ENCODE measurements around the gene BCCIP.

Gene BCCIP

DNA sequence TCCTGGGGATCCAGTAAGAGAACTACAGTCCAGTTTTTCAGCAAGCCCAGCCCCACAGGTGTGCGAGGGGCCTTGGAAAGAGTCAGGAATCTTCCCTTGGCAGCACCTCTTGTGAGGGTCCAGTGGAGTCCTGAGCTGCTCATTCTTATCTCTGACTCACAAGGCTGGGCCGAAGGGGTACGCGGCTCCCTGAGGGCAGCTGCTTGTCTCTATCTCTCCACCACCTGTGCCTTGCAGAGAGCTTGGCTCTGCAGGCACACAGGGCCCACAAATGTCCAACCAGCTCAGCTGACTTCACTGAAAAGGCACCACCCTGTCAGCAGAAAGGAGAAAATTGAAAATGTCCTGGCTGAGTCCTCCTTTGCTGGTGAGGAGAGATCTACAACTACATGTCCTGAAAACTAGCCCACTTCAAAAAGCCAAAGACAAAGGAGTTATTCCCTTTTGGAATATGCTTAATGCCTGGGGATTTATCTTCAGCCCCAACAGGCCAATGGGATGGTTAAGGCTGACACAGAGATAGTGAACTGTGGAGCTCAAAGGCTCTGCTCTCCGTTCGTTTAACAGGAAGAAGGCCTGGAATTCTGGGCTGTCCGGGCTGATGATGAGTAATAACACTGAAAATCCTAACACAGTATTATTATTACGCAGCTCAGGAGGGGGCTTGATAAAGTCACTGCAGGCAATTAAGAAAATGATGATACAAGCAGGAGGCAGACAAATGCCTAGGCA lies 23.7 kb upstream of the BCCIP start:
- no peak for DNase-seq

DNA sequence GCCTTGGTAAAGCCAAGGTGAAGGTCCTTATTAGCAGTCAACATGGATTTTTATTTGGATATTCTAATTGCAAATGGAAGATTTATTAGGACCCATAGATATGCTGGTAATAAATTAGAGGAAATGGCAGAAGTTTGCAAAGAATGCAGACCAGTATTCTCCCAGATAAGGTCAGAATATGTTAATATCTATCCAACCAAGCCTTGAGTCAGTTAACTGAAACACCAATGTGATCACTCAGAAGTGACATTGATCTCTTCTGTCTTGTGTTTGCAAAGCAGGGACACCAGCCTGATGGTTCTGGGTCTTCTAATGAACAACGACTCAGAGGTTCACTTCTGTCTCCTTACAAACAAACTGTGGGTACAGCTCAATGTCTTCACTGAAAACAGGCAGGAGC lies 21.8 kb upstream of the BCCIP start:
- no peak for DNase-seq

DNA sequence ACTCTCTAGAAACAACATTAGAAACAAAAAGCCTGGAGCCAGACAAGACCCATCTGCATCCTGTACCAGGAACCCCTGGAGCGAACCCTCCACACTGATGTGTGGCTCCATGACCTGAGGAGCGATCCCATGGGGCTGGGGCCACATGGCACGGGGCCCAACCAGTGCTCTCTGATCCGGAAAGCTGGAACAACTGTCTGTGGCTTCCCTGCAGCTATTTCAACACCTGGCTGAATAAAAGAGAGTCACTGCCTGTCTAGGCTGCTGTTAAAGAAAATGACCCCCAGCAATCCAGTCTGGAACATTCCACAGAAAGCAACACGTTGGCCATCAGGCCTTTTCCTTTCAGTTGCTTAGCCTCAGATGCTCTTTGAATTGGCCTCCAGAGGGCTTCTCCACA lies 21.2 kb upstream of the BCCIP start:
- no peak for DNase-seq

DNA sequence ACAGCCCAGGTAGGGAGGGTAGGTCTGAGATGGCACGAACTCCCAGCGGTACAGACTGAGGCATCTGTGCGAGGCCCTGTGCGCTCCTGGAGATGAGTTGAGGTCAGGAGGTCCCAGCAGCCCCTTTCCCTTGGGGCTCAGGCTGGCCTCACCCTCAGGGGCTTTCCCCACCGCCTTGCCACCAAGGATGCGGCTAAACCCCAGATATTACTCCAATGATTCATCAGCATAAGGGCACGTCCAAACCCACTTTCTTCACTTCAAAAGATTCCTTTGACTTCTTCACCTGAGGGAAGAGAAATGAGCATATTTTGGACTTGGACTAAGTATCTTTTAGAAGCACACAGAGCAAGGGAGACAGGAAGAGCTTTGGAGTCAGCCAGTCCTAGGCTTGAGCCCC lies 20.6 kb upstream of the BCCIP start:
- no peak for DNase-seq

DNA sequence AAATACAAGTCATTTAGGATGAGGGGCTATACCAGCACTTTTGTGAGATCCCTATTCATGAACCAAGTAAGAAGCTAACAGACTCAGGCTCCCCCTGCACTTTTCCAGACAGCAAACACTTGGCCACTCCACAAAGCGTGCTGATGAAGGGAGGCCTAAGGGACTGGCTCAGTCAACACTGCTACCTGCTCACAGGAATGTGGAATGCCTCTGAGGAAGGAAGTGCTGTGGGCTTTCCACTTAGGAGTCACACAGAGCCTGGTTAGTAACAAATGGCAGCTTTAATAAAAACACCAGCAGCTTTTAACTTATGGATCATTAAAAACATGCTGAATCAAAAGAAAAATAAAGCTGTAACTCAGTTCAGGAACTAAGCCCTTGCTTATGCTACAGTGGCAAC lies 15.3 kb upstream of the BCCIP start:
- DNase-seq, result no peak

DNA sequence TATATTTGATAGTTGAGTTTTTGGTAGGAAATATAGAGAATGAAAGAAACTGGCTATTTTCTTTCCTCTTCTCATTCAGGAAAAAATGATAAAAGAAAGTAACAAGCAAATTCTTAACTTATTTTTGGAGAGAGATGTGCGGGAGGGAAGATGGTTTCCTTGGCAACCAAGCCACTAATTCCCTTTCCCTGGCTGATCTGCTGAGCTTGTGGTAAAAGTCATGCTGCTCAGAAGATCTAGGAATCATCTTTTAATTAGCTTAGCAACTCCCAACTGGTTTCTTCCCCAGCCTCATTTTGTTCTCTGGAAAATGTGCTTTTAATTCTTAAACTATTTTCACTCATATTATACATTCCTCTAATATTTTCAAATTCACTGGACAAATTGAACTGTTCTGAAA lies 12.1 kb upstream of the BCCIP start:
- DNase-seq, result no peak

DNA sequence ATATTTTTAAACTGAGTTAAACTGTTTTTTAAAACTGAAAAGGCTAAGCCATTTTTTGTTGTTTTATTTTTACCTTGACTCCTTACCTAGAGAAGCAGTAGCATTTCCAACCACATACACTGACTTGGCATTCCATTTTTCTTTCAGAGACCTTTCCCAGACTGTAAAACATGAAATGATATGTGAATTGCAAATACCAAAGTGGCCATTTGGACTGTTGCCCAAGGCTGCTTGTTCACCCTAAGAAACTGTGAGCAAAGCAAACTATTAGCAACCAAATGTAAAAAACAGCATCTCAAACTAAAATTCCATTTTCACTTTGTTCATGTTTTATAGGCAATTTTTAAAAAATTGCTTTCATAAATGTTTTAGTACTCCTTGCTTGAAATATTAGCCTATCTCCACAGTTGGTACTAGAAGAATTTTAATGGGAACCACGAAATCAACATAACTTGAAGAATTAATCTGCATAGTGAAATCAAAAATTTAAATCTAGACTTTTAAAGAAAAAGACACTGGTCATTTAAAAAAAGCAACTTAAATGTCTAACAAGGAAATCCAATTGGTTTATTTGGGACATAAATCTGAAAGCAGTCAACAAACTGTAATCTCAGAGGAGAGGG lies 11.1 kb upstream of the BCCIP start:
- no peak for DNase-seq

DNA sequence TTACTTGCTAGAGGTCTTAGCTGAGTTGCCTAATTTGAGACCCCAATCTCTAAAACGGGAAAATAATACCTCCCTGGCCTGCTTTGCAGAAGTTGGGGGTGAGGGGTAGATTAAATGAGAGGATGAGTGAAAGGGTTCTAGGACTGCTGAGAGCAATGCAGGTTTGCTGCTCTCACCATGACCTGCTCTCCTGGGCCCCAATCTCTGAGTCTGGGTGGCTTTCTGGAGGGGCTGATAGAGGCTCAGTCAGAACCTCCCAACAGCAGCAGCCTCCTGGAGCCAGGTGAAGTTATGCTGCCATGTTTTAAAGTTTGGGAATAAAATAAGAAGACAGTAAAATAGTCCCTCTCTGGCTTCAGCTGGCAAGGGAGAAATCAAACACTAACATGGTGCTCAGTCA lies 7.6 kb upstream of the BCCIP start:
- no peak for DNase-seq

DNA sequence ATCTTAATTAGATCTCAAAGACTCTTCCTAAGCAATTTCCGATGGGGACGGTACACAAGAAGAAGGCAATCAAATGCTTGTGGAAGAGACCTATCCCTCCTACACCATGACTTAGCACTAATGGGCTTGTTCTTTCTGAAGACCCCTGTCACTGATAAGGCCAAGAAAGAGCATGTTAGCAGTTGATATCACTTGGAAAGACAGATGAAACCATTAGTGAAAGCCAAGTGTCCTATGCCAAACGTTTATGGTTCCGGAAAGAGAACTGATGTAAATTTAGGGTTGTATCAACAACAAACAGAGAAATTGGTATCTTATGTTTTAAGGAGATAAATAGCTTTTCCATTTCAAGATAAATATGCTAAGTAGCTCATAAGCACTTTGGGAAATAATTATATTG lies 6.8 kb upstream of the BCCIP start:
- DNase-seq, result no peak

DNA sequence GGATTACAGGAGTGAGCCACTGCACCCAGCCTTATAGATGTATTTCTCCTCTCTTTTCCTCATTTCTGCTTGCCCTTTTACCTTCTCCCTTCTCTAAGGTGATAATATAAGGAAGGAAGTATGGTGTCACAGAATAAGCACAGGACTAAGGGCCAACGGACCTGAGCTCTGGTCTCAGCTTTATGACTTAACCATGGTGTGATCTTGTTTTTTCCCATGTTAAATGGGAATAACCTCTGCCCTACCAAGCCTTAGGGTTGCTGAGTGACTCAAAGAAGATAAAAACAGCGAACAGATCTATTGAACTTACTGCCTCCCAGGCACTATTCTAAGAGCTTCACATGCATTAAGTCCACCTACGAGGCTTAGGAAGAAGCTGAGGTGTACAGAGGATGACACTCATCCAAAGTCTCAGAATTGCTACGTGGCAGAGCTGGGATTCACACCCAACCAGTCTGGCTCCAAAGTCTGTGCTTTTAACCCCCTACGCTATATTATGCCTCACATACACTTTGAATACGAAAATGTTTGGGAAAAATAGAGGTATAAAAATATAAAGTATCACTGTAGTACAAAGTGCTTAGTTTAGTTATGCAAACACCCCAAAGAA lies 5.9 kb upstream of the BCCIP start:
- no peak for DNase-seq

DNA sequence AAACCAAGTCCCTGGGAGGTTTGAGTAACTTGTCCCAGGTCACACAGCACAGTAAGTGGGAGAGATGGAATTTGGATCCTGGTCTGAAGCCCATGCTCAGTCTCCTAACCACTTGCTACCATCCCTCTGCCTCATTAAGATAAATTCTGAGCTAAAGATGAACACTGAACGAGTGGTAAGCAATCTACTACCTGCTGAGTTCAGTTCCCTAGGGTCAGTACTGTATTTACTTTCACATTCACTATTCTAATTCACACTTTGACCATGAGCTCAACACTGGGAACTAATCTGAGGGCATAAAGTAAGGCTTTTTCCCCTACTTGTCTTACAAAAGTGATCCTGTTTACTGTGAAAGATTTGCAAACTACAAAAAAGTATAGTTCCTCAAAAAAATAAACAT lies 2.6 kb upstream of the BCCIP start:
- no peak for DNase-seq

DNA sequence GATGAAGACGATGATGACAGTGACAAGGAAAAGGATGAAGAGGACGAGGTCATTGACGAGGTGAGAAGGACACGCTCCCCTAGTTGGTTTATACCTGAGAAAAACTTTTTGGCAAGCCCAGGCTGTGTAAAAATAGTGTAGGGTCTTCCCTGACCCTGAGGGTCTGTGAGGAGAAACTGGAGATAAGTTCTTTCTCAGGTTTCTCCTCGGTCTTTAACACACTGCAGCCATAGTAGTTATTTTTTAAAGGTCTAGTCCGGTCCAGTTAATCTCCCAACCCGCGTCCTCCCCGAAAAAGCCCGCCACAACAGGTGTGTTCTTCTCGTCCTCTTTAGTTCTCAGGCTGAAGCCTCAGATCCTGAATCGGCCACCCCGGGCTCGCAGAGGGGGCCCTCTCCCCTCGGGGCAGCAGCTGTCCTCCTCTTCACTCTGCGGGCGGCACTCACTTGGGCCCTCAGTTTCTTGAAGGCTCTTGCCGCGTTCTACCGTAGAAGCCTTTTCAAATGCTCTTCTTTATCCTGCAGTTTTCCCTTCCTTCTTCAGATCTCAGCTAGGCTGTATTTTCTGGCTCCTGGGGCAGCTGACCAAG lies 411 bp downstream of the BCCIP start:
- no peak for DNase-seq

DNA sequence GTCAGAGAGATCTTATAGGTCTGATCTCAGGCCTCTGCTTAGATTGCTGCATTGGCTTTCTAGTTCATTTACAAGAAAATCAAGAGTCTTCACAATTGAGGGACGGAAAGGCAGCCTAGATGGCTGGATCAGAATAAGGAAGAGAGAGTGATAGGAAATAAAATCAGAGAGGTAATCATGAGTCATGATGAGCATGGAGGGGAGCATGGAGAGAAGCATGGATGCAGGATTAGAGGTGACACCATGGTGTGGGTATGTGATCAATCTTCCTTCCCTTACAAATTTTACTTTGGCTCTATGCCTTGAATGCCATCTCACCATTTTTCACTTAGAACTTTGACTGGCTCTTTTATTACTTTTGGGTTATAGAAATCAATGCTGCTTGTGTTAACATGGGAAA lies 1.4 kb downstream of the BCCIP start:
- no peak for DNase-seq

DNA sequence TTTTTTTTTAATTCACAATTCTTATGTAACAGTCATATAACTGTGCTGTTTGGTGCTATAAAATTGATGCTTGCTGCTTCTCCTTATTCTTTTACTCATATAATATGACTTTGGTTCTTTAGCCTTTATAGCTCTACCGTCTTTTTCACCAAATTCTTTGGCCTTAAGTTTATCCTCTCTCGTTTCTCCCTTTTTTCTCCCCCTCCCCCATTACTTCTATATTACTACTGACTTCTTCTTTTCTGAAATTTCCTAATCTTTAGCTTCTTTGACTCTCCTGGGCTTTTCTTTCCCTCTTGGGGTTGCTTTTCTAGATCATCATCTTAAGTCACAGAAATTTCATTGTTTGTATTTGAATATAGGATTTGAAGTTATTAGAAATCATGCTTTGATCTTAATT lies 3.8 kb downstream of the BCCIP start:
- DNase-seq, result no peak

DNA sequence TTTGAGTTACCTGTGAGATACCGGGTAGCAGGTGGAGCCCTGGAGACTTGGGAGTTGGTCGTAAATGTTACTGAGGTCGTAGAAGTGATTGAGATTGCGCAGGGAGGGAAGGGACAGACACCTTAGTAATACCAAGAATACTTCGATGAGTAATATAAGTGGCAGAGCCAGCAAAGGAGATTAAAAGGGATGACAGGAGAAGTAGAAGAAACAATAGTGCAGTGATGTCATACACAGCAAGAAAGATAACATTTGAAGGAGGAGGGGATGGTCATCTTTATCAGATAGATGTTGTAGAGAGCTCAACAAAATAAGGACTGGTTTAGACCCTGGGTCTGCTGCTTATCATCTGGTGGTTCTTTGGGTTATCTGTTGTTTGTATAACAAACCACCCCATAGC lies 5.0 kb downstream of the BCCIP start:
- DNase-seq, result no peak

DNA sequence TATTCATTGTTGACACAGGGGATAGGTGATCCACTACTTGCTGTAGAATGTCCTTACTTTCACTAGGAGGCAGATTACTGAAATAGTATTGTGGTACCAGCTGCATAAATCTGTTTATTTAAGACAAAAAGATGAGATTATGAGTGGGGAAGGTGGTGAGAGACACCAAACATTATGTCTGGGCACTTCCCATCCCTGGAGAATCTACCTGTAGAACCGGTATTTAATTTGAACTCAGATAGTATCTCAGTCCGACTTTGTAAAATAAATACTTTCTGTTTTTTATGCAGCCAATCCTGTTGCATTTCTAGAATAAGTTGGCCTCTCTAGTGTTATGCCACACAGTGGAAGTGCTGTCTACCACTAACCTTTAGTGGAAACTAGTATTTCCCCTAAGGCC lies 13.4 kb downstream of the BCCIP start:
- DNase-seq, result no peak

DNA sequence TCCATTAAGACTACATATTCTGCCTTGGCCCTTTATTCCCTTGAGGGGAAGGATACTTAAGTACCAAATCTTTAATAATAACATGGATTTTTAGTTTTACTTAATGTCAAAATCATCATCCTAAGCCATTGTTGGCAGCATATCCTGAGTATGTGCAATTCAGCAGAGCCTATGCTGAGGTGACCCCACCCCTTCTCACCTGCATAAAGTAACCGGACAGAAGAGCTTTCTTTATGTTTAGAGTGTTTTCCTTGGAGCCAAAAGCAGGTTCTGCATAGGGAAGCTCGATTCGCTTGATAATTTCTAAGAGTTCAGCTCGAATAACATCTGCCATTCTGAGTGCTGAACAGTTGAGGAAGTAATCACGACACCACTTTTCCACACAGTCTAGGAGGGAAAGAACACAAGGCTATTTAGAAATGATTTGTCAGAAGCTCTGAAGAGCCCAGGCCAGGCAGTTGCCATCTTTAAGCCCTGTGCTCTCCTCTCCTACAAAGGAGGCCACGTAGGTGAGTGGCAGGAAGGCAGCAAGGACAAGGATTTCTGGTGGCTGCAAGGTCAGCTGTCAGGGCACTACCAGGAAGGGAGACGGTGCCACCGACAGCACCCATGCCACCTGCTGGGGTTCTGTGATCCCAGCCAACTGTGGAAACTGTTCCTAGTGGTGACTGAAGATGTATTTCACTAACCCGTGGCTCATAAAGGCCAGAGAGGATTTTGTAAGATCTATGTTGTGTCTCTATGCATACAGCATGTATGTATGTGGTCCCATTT lies 15.6 kb downstream of the BCCIP start:
- DNase-seq, result no peak

DNA sequence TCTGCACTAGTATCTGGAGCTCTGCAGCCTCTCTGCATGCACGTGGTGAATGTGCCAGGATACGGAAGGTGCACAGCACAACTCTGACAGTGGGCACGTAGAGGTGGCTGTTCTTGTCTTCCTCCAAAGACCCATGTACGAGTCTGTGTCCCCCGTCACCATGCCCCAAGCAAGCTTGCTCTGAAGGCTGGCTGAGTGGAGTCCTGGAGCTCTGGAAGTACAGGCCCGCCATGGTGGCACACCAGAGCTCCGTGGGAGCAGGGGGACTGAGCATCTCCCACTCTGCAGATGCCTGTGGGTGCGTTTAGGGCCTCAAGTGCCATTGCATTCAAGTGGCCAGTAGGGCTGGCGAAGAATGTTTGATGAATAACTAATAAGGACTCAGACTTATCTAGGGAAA lies 17.1 kb downstream of the BCCIP start:
- DNase-seq, result no peak

DNA sequence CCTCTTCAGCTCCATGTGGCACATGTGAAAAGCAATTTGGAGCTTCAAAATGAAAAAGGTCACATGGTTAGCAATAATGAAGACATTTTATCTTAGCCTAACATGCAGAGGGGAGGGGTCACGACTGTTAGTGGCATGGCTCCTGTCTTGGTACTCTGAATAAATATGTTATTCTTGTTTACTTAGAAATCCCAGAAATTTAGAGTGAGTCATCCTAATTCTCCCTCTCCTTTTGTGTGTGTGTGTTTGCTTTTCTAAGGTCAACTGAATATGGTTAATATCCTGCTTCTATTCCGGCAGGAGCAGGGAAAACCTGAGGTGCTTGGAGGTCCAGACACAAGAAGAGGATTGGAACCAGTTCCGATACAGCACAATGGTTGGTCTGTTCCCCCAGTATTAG lies 17.6 kb downstream of the BCCIP start:
- no peak for DNase-seq

DNA sequence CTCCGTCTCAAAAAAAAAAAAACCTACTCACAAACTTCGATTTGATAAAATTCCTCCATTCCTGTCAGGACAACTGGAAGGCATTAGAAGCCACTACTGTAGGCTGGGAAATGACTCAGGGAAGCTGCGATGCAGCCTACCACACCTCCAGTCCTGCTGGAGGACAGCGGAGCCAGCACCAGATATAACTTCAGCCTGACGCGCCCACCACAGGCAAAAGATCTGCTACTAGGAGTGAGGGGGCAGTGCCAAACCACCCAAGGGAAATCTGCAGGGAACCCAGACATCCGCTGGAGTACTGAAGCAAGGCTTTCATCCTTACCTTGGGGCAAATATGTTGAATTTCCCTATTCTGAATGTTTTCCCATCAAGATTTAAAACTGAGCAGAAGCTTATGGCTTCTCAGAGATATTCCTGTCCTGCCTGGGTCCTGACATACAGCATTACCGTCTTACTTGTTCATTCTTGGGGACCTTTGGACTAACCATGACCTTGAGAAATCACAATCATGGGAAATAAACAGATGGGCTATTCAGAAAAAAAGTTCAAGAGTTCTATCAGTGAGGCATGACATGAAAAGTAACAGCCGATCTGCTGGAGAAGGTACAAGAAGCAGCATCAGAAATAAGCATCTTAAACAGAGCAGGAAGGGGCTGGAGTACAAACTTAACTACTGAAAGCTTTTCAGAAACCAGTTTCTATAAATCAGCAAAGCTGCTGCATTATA lies 20.4 kb downstream of the BCCIP start:
- DNase-seq, result no peak

DNA sequence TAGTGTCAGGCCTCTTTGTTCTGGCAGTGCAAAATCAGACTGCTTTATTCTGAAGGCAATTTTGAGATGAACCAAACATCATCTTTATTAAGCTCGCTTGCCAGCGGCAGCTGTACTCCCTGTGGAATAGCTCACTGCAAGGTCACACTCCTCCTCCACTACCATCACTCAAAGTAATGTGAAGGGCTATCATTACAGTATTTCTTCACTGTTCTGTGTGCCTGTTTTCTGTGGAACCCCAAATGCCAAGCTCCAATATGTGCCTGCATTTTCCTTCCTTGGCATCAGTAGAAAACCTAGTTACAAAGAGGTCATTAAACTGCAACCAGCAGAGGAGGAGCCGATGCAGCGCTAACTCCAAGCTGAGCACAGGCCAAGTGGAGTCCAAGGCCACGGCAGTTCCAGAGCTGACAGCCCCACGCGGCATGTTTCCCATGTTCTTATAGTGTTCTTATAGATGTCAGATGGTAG lies 21.4 kb downstream of the BCCIP start:
- DNase-seq, result no peak

DNA sequence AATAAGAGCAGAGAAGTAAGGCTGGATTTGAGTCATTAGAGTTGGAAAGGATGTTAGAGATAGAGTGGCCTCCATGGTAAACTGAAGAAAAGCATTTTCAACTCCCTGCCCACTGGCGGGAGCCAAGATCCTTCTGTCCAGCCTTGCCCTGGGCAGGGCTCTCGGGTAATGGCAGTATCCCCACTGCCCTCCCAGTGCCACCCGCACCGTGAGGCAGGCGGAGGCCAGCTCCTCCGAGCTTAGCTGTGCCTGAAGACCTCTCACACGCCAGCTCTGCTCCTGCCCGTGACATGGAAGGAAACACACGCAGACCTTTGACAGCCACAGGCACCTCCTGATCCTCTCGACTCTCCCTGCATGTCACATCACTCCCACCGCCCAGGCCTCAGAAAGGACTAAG lies 22.3 kb downstream of the BCCIP start:
- DNase-seq, result no peak

DNA sequence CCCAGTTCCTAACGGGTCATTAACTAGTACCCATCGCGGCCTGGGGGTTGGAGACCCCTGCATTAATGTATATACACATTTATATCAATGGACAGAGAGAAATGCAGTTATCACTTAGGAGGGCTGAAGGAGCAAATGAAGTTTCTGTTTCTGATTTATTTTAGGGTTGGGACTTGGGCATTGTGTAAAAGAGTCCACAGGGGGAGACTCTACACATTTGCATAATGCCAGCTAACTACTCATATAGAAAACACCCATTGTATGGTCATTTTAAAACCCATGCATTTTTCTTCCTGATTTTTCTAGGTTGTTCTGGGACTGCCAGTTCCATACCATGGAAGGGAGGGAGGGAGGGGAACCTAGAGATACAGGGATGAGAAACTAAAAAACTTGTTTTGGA lies 23.5 kb downstream of the BCCIP start:
- no peak for DNase-seq
